Measurements from ENCODE around the gene ARL17A.
"Not testable (repeated sequence)": the region's sequence is repeated elsewhere in the genome, so short reads cannot be mapped to it uniquely, and the experiment has no call there.

ARL17A gene

DNA sequence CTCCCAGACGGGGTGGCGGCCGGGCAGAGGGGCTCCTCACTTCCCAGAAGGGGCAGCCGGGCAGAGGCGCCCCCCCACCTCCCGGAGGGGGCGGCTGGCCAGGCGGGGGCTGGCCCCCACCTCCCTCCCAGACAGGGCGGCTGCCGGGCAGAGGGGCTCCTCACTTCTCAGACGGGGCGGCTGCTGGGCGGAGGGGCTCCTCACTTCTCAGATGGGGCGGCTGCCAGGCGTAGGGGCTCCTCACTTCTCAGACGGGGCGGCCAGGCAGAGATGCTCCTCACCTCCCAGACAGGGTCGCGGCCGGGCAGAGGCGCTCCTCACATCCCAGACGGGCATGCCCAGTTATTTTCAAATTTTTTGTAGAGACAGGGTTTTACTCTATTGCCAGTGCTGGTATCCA is 44.8 kb downstream of the ARL17A start:
- DNase-seq, result not testable (repeated sequence)

GRCh38 chr17:46512168-46512567 is 67.3 kb downstream of the ARL17A start, which contains the start of gene LRRC37A2:
Gene LRRC37A2 (plus strand): TSS chr17:46512468. CDS start chr17:46512713, 245 bp downstream.
- not testable (repeated sequence) for DNase-seq

- not testable (repeated sequence) for DNase-seq
These were observed 73.6 kb downstream of the ARL17A start for GRCh38 chr17:46505896-46506295.

DNA sequence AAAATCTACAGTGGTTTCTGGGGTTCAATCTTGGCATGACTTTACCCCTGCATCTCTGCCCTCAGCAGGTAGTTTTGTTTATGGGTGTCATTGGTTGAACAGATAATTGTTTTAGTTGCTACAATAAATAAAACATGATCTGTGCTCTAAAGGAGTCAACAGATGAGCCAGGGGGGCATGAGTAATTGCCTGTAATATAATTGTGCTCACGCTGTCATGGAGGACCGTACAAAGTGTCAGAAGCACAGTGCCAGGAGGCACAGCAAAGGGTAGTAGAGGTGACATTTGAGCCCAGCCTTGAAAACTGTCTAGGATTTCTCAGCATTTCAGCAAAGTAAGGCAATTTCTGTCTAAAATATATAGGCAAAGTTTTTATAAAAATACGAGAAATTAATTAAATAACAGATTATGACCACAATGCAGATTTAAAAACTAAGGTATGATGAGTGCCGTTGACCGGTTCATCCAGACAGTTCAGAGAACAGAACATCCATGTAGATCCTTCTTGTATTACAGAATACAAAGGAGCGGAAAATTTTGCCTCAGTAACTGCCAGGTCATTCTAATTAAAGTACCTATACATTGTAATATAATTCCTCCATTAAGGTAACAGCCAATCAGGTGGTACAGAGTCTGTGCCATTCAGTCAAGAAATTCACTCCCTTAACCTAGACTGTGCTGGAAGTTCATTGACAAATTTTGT is 79.9 kb downstream of the ARL17A start:
- DNase-seq, result not testable (repeated sequence)

- DNase-seq, result not testable (repeated sequence)
These were observed 87.5 kb downstream of the ARL17A start for GRCh38 chr17:46492021-46492420.

DNA sequence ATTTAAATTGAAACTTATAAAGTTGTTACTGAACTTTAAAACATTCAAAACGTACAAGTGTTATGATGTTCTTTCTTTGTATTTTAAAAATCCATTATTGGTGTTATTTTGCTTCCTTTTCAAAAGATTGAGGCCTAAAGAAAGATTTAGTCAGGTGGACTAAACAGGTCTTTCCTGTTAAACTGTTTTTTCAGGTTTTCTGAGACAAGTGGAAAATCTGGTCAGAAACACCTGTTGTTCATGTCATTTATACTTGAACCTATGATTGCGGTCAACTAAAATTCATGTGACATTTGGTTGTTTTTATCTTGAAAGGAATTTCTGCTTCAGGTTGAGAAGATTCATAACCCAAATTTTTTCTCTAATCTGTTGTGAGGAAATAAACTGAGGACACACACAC is 98.2 kb downstream of the ARL17A start:
- DNase-seq, result not testable (repeated sequence)

DNA sequence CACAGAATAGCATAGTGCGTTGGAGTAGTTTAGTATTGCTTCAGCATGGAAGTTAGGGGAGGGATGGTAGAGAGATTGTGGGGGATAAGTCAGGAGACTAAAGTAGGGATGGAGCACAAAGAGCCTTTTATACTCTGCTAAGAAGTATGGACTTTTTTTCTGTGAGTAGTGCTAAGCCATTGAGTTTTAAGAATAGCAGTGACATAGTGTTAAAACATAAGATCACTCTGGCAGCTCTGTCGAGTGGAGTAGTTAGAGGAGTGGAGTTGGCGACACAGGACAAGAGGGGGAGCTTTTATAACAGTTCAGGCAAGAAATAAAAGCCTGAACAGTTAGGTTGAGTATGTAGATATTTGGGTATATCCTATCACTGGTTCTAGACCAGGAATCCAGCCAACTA is 100.7 kb downstream of the ARL17A start:
- not testable (repeated sequence) for DNase-seq

DNA sequence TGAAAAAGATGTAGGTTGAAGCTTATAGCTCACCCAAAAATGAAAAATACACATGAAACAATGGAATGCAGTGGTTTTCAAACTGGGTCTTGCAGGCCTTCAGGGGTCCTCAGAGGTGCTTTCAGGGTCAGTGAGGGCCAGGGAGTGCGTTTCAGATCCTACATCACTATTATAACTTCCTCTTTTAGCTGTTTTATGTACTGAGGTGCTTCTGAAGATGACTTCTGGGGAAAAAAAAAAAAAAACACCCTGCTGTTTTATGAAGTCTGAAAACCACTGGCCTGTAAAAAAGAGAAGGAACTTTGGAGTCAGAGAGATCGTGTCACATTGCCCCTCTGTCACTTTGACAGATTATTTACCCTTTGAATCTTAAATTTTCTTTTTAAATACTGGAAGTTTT is 103.9 kb downstream of the ARL17A start:
- DNase-seq, result not testable (repeated sequence)

DNA sequence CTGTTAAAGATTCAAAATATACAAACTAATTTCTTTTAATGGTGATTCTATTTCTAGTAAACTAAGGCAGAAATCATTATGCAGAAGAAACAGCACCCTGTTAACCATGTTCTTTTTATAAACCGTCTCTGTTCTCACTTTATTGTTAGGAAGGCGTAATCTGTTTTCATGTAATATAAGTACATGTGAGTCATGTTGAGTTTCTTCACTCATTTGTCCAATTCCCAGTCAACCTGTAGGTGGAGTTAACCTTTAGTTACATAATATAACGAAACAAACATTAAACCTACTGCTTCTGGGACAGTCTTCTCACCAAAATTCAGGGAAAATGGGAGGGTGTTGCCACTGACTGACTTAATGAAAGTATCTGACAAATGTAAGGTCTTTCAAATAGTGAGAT is 105.0 kb downstream of the ARL17A start:
- not testable (repeated sequence) for DNase-seq

DNA sequence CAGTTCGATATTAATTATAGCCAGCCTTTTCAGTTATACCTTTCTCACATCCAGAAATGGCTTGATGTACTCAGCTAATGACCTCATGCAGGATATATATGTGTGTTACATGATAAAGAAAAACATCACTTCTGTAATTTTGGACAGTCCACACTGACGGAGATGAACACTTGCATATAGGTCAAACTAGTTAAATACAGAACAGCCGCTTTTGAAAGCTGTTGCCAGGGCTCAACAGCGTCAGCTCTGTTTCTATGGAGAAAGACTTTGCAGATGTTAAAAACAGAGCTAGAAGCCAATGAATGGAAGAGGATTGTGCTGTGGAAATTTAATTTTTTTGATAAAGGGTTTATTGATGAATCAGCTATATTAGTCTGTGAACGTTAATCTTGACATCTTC is 111.9 kb downstream of the ARL17A start:
- DNase-seq, result not testable (repeated sequence)
